ENCODE data around the gene C12orf76. TPM values are rescaled to one million over a fixed set of nuclear protein-coding genes. Genes with fewer than 3 reads are reported as not detected.
"Not testable (repeated sequence)": the region's sequence is repeated elsewhere in the genome, so short reads cannot be mapped to it uniquely, and the experiment has no call there.

The C12orf76 gene
- total RNA-seq, 1 experiment from 2014 or later: 11.9 TPM

- Histone ChIP-seq H3K36me3 (ENCODE audit: control insufficient read depth, insufficient read depth, low read length) (no peaks in the 10 kb centered on the region), H3K4me3 (ENCODE audit: low read depth, low read length) (no peak overlapping the region), H3K4me1 (peaks cover 30% of the 10 kb centered on the region), H3K9me3 (no peaks in the 10 kb centered on the region), H3K27me3 (replicated peaks; ENCODE audit: control insufficient read depth, insufficient read depth, low read length) (no peaks in the 10 kb centered on the region)
- Mint-ChIP-seq H3K9me3 (ENCODE audit: unreplicated experiment) (no peaks in the 10 kb centered on the region), H3K4me1 (ENCODE audit: low read depth, unreplicated experiment) (peaks cover 19% of the 10 kb centered on the region), H3K27ac (ENCODE audit: unreplicated experiment) (no peak overlapping the region), H3K4me3 (ENCODE audit: unreplicated experiment) (no peak overlapping the region), H3K36me3 (ENCODE audit: insufficient read depth, unreplicated experiment) (peaks cover 29% of the 10 kb centered on the region), H3K27me3 (ENCODE audit: insufficient read depth, unreplicated experiment) (no peaks in the 10 kb centered on the region)
- DNase-seq: no peak
- POLR2A ChIA-PET: no interaction called here
- intact Hi-C loops (cut with micrococcal nuclease; ENCODE audit: unreplicated experiment): no loop called here
- BruUV-seq (replicated peaks): no TSS peak
- CTCF ChIA-PET: no interaction called here
- TF ChIP-seq CTCF (IDR thresholded peaks at IDR 0.05; ENCODE audit: insufficient read depth in 1 of 2, low read depth in 1 of 2, low read length in 1 of 2, severe bottlenecking in 1 of 2, unreplicated experiment in 1 of 2): no peak
Measured at GRCh38 chr12:110012659-110013058, 35.7 kb downstream of the C12orf76 start.

- no peaks in the 10 kb centered on the region for H3K9me3 ChIP-seq
- peak in 1 of 2 experiments; percentile 32 for DNase-seq
- peaks cover 30% of the 10 kb centered on the region for H3K4me1 ChIP-seq
- H3K36me3 ChIP-seq (ENCODE audit: control insufficient read depth, insufficient read depth, low read length): no peaks in the 10 kb centered on the region
- Mint-ChIP-seq H3K36me3 (ENCODE audit: insufficient read depth, unreplicated experiment) (peaks cover 24% of the 10 kb centered on the region), H3K4me1 (ENCODE audit: low read depth, unreplicated experiment) (peaks cover 19% of the 10 kb centered on the region), H3K9me3 (ENCODE audit: unreplicated experiment) (no peaks in the 10 kb centered on the region), H3K27me3 (ENCODE audit: insufficient read depth, unreplicated experiment) (no peaks in the 10 kb centered on the region), H3K27ac (ENCODE audit: unreplicated experiment) (no peak overlapping the region), H3K4me3 (ENCODE audit: unreplicated experiment) (no peak overlapping the region)
- intact Hi-C loops (cut with micrococcal nuclease; ENCODE audit: unreplicated experiment): no loop called here
- CTCF ChIA-PET: no interaction called here
- no peaks in the 10 kb centered on the region for H3K27me3 ChIP-seq (replicated peaks; ENCODE audit: control insufficient read depth, insufficient read depth, low read length)
- POLR2A ChIA-PET: no interaction called here
- no TSS peak for BruUV-seq (replicated peaks)
- TF ChIP-seq CTCF (IDR thresholded peaks at IDR 0.05; ENCODE audit: insufficient read depth in 1 of 2, low read depth in 1 of 2, low read length in 1 of 2, severe bottlenecking in 1 of 2, unreplicated experiment in 1 of 2): no peak
- H3K4me3 ChIP-seq (ENCODE audit: low read depth, low read length): no peak overlapping the region
Measured at GRCh38 chr12:110012137-110012536, 36.2 kb downstream of the C12orf76 start.

DNA sequence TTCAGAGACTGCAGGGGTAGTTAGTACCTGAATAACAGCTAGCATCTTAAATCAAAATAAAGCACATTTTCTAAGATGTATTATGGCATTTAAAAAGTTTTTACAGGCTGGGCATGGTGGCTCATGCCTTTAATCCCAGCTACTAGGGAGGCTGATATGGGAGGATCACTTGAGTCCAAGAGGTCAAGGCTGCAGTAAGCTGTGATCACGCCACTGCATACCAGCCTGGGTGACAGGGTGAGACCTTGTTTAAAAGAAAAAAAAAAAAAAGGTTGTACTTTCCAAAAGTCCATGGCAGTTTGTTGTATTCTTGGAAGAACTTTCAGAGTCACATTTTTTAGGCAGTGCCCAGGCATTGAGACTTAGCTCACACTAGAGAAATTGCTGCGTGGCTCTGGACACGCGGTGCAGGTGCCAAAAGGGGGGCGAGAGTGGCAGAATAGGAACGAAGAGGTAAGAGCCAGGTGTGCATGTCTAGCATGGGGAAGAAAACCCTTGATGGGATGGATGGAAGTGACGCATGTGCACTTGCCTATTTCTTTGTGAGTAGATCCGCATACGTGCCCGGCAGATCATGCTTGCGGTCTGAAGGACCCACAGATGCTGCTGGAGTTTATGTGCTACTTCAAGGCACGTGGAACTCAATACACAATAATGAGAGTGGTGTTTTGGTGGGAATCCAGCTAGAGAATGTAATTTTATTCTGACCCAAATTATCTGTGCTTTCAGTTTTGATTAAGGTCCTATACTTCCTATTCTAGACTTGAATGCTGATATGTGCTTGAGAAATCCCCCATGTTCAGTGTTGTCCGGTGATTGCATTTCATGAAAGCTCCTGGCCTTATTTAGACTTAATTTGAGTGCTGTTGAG is 37.2 kb downstream of the C12orf76 start:
- POLR2A ChIA-PET: no interaction called here
- intact Hi-C loops (cut with micrococcal nuclease; ENCODE audit: unreplicated experiment): no loop called here
- H3K36me3 ChIP-seq (ENCODE audit: control insufficient read depth, insufficient read depth, low read length): no peaks in the 10 kb centered on the region

DNA sequence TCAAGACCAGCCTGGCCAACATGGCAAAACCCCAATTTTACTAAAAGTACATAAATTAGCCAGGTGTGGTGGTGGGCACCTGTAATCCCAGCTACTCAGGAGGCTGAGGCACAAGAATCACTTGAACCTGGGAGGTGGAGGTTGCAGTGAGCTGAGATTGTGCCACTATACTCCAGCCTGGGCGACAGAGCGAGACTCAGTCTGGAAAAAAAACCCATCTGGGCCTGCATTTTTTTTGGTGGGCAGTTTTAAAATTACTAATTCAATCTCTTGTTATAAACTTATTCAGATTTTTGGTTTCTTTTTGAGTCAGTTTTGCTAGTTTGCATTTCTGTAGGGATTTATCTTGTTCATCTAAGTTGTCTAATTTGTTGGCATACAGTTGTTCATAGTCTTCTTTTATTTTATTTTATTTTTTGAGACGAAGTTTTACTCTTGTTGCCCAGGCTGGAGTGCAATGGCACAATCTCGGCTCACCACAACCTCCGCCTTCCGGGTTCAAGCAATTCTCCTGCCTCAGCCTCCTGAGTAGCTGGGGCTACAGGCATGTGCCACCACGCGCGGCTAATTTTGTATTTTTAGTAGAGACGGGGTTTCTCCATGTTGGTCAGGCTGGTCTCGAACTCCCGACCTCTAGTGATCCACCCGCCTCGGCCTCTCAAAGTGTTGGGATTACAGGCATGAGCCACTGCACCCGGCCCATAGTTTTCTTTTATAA is 39.5 kb downstream of the C12orf76 start:
- H3K4me3 Mint-ChIP-seq (ENCODE audit: unreplicated experiment); BruUV-seq (replicated peaks); H3K9me3 Mint-ChIP-seq (ENCODE audit: unreplicated experiment); H3K36me3 Mint-ChIP-seq (ENCODE audit: insufficient read depth, unreplicated experiment); H3K27me3 Mint-ChIP-seq (ENCODE audit: insufficient read depth, unreplicated experiment); DNase-seq; H3K27ac Mint-ChIP-seq (ENCODE audit: unreplicated experiment); intact Hi-C loops (cut with micrococcal nuclease; ENCODE audit: unreplicated experiment); H3K4me3 ChIP-seq (ENCODE audit: low read depth, low read length); H3K9me3 ChIP-seq; H3K27me3 ChIP-seq (replicated peaks; ENCODE audit: control insufficient read depth, insufficient read depth, low read length); H3K36me3 ChIP-seq (ENCODE audit: control insufficient read depth, insufficient read depth, low read length); CTCF ChIA-PET; POLR2A ChIA-PET: not testable (repeated sequence)
- H3K4me1 ChIP-seq: peaks cover 30% of the 10 kb centered on the region
- peaks cover 19% of the 10 kb centered on the region for H3K4me1 Mint-ChIP-seq (ENCODE audit: low read depth, unreplicated experiment)

More for the DNA sequence above, 37.2 kb downstream of the C12orf76 start:
- no peak for TF ChIP-seq CTCF (IDR thresholded peaks at IDR 0.05; ENCODE audit: insufficient read depth in 1 of 2, low read depth in 1 of 2, low read length in 1 of 2, severe bottlenecking in 1 of 2, unreplicated experiment in 1 of 2)
- no peaks in the 10 kb centered on the region for H3K9me3 Mint-ChIP-seq (ENCODE audit: unreplicated experiment)
- H3K4me1 Mint-ChIP-seq (ENCODE audit: low read depth, unreplicated experiment): peaks cover 19% of the 10 kb centered on the region
- H3K4me3 ChIP-seq (ENCODE audit: low read depth, low read length): no peak overlapping the region
- no TSS peak for BruUV-seq (replicated peaks)
- peaks cover 30% of the 10 kb centered on the region for H3K4me1 ChIP-seq
- H3K36me3 Mint-ChIP-seq (ENCODE audit: insufficient read depth, unreplicated experiment): peaks cover 21% of the 10 kb centered on the region
- no peaks in the 10 kb centered on the region for H3K9me3 ChIP-seq
- H3K27me3 ChIP-seq (replicated peaks; ENCODE audit: control insufficient read depth, insufficient read depth, low read length): no peaks in the 10 kb centered on the region
- CTCF ChIA-PET: interaction anchor here (0.7 kb wide), 1 partner anchor 11 kb away, joined by 3 read pairs; no protein-coding TSS in a partner anchor
- no peak for DNase-seq
- no peaks in the 10 kb centered on the region for H3K27me3 Mint-ChIP-seq (ENCODE audit: insufficient read depth, unreplicated experiment)
- no peak overlapping the region for H3K4me3 Mint-ChIP-seq (ENCODE audit: unreplicated experiment)
- H3K27ac Mint-ChIP-seq (ENCODE audit: unreplicated experiment): peak overlapping the region; percentile 37

Measured in Caco-2 (cell line).